ENCODE results near the gene IGFBP1.
"Not testable (repeated sequence)": the region's sequence is repeated elsewhere in the genome, so short reads cannot be mapped to it uniquely, and the experiment has no call there.

The IGFBP1 gene

GRCh38 chr7:45939574-45939973 lies 51.3 kb downstream of the IGFBP1 start:
- DNase-seq = no peak

GRCh38 chr7:45940237-45940781 lies 52.0 kb downstream of the IGFBP1 start:
- DNase-seq = not testable (repeated sequence)

GRCh38 chr7:45940939-45941338 lies 52.7 kb downstream of the IGFBP1 start:
- no peak for DNase-seq
